Measurements from ENCODE around the gene SLCO2A1.

GRCh38 chr3:133880886-133881455 lies 148.8 kb downstream of the SLCO2A1 start:
- TF ChIP-seq CTCF (IDR thresholded peaks at IDR 0.05) (no peak), POLR2A (IDR thresholded peaks at IDR 0.05) (no peak)

Measured in Peyer's patch (tissue), 4 donors.